CD4-positive, CD25-positive, alpha-beta regulatory T cell (primary cell): ENCODE measurements around the gene BTRC. TPM values are rescaled to one million over a fixed set of nuclear protein-coding genes. Genes with fewer than 3 reads are reported as not detected.

Source experiments
- ATAC-seq, 2 donors: fragments of 150-1000 bp; cut with Tn5 transposase; one replicate each; pipeline ENCODE4 v1.10.0; 2021; ENCODE audit warnings: low read depth in 2 of 2, moderate number of reproducible peaks in 2 of 2, moderate library complexity in 1 of 2
- DNase-seq, 3 donors: peaks; one replicate each; pipeline versions ENCODE4 v3.0.0 to v3.0.0-alpha.2; 2012 to 2022; ENCODE audit warnings: mixed read lengths in 1 of 3
- H3K27ac ChIP-seq: one replicate; pipeline ENCODE4 v1.7.0; 2013; ENCODE audit warnings: mild to moderate bottlenecking, low read length; ENCODE audit not compliant: insufficient read depth, poor library complexity, severe bottlenecking
- H3K27me3 ChIP-seq: one replicate; pipeline ENCODE4 v1.7.0; 2013; ENCODE audit warnings: low read length; ENCODE audit not compliant: control insufficient read depth, insufficient read depth
- H3K36me3 ChIP-seq: one replicate; pipeline ENCODE4 v1.7.0; 2013; ENCODE audit warnings: mild to moderate bottlenecking, low read length, moderate library complexity; ENCODE audit not compliant: control insufficient read depth, insufficient read depth
- H3K4me1 ChIP-seq: 2 replicates; pipeline ENCODE4 v1.7.0; 2013; ENCODE audit warnings: mild to moderate bottlenecking, low read length; ENCODE audit not compliant: insufficient read depth, control insufficient read depth, poor library complexity, severe bottlenecking
- H3K4me3 ChIP-seq: one replicate; pipeline ENCODE4 v1.7.0; 2013; ENCODE audit warnings: low read depth, mild to moderate bottlenecking, low read length, moderate library complexity
- H3K9me3 ChIP-seq, 2 experiments: 1 replicate in 1 of 2; 2 replicates in 1 of 2; pipeline ENCODE4 v1.7.0; 2013; ENCODE audit warnings: low read length in 2 of 2, mild to moderate bottlenecking in 1 of 2, moderate library complexity in 1 of 2; ENCODE audit not compliant: control insufficient read depth in 2 of 2
- H3K27ac Mint-ChIP-seq, 3 donors: one replicate each; pipeline ENCODE4 v1.8.0; 2020 to 2022; ENCODE audit warnings: mild to moderate bottlenecking in 3 of 3, mixed read lengths in 3 of 3, moderate library complexity in 2 of 3
- H3K27me3 Mint-ChIP-seq: one replicate; pipeline ENCODE4 v1.8.0; 2022; ENCODE audit warnings: mild to moderate bottlenecking, mixed read lengths
- H3K36me3 Mint-ChIP-seq: one replicate; pipeline ENCODE4 v1.8.0; 2020; ENCODE audit warnings: mixed read lengths
- H3K4me1 Mint-ChIP-seq, 4 donors: one replicate each; pipeline ENCODE4 v1.8.0; 2020 to 2022; ENCODE audit warnings: mixed read lengths in 4 of 4, mild to moderate bottlenecking in 1 of 4
- H3K4me3 Mint-ChIP-seq, 4 donors: one replicate each; pipeline ENCODE4 v1.8.0; 2020 to 2022; ENCODE audit warnings: mild to moderate bottlenecking in 4 of 4, mixed read lengths in 4 of 4, moderate library complexity in 3 of 4
- H3K9me3 Mint-ChIP-seq, 7 donors: one replicate each; pipeline ENCODE4 v1.8.0; 2020 to 2022; ENCODE audit warnings: mixed read lengths in 7 of 7, mild to moderate bottlenecking in 3 of 7, moderate library complexity in 2 of 7
- polyA plus RNA-seq, 4 donors: library from polyadenylated mRNA; unstranded; fragments of 300-500 nt; fragmentation: Illumina TruSeq; gene quantifications; one replicate each; pipeline ENCODE4 v1.2.3, GENCODE V29; 2021
- total RNA-seq: library from RNA; stranded (reverse); gene quantifications from one replicate; pipeline ENCODE4 v1.2.3, GENCODE V29; 2022

The BTRC gene
- total and polyA plus RNA-seq, 5 donors from 2014 or later: 6.1 to 17.8 (median 8.9) TPM

GRCh38 chr10:101489355-101489754 lies 135.4 kb downstream of the BTRC start:
- Mint-ChIP-seq H3K27ac (no peak overlapping the region), H3K9me3 (no peaks in the 10 kb centered on the region), H3K4me3 (no peak overlapping the region), H3K4me1 (peaks cover 0 to 33% (median 17%) of the 10 kb centered on the region in 4 donors), H3K27me3 (no peaks in the 10 kb centered on the region), H3K36me3 (peaks cover 15% of the 10 kb centered on the region)
- H3K9me3 ChIP-seq: no peaks in the 10 kb centered on the region
- H3K36me3 ChIP-seq: no peaks in the 10 kb centered on the region
- ATAC-seq: no peak
- no peak for DNase-seq
- no peak overlapping the region for H3K27ac ChIP-seq
- no peaks in the 10 kb centered on the region for H3K27me3 ChIP-seq
- H3K4me3 ChIP-seq: no peak overlapping the region
- H3K4me1 ChIP-seq: no peaks in the 10 kb centered on the region

GRCh38 chr10:101490026-101490425 lies 136.1 kb downstream of the BTRC start:
- no peaks in the 10 kb centered on the region for H3K9me3 Mint-ChIP-seq
- H3K4me3 Mint-ChIP-seq: no peak overlapping the region
- H3K36me3 Mint-ChIP-seq: peaks cover 12% of the 10 kb centered on the region
- H3K27ac ChIP-seq: no peak overlapping the region
- peaks cover 0 to 33% (median 17%) of the 10 kb centered on the region in 4 donors for H3K4me1 Mint-ChIP-seq
- no peaks in the 10 kb centered on the region for H3K27me3 Mint-ChIP-seq
- H3K9me3 ChIP-seq: no peaks in the 10 kb centered on the region
- no peaks in the 10 kb centered on the region for H3K36me3 ChIP-seq
- peak overlapping the region in 1 of 3 donors; percentile 27 for H3K27ac Mint-ChIP-seq
- no peak for DNase-seq
- no peaks in the 10 kb centered on the region for H3K4me1 ChIP-seq
- H3K27me3 ChIP-seq: no peaks in the 10 kb centered on the region
- ATAC-seq: no peak
- H3K4me3 ChIP-seq: no peak overlapping the region

GRCh38 chr10:101492205-101492604 lies 138.2 kb downstream of the BTRC start:
- no peak overlapping the region for H3K27ac ChIP-seq
- Mint-ChIP-seq H3K9me3 (no peaks in the 10 kb centered on the region), H3K36me3 (peaks cover 4% of the 10 kb centered on the region), H3K4me3 (no peak overlapping the region), H3K27me3 (no peaks in the 10 kb centered on the region), H3K4me1 (peaks cover 5 to 33% (median 15%) of the 10 kb centered on the region in 4 donors), H3K27ac (no peak overlapping the region)
- H3K4me1 ChIP-seq: no peaks in the 10 kb centered on the region
- DNase-seq (no peak), ATAC-seq (no peak)
- H3K9me3 ChIP-seq: no peaks in the 10 kb centered on the region
- no peak overlapping the region for H3K4me3 ChIP-seq
- H3K27me3 ChIP-seq: no peaks in the 10 kb centered on the region
- no peaks in the 10 kb centered on the region for H3K36me3 ChIP-seq

- H3K4me1 ChIP-seq: no peaks in the 10 kb centered on the region
- Mint-ChIP-seq H3K9me3 (no peaks in the 10 kb centered on the region), H3K27ac (no peak overlapping the region), H3K4me3 (no peak overlapping the region), H3K4me1 (peaks cover 5 to 33% (median 15%) of the 10 kb centered on the region in 4 donors), H3K36me3 (peaks cover 4% of the 10 kb centered on the region), H3K27me3 (no peaks in the 10 kb centered on the region)
- H3K9me3 ChIP-seq: no peaks in the 10 kb centered on the region
- H3K4me3 ChIP-seq: no peak overlapping the region
- no peak for DNase-seq
- no peak for ATAC-seq
- no peak overlapping the region for H3K27ac ChIP-seq
- H3K27me3 ChIP-seq: no peaks in the 10 kb centered on the region
- H3K36me3 ChIP-seq: no peaks in the 10 kb centered on the region
Measured at GRCh38 chr10:101492814-101493213, 138.8 kb downstream of the BTRC start.

- Mint-ChIP-seq H3K9me3 (no peaks in the 10 kb centered on the region), H3K4me3 (no peak overlapping the region), H3K27ac (no peak overlapping the region), H3K4me1 (peaks cover 5 to 33% (median 15%) of the 10 kb centered on the region in 4 donors), H3K27me3 (no peaks in the 10 kb centered on the region), H3K36me3 (peaks cover 4% of the 10 kb centered on the region)
- Histone ChIP-seq H3K27ac (no peak overlapping the region), H3K4me1 (no peaks in the 10 kb centered on the region), H3K27me3 (no peaks in the 10 kb centered on the region), H3K9me3 (no peaks in the 10 kb centered on the region), H3K4me3 (no peak overlapping the region), H3K36me3 (no peaks in the 10 kb centered on the region)
- ATAC-seq: no peak
- no peak for DNase-seq
Measured at GRCh38 chr10:101493249-101493648, 139.3 kb downstream of the BTRC start.

- no peaks in the 10 kb centered on the region for H3K4me1 ChIP-seq
- Mint-ChIP-seq H3K4me1 (peaks cover 5 to 33% (median 14%) of the 10 kb centered on the region in 4 donors), H3K4me3 (no peak overlapping the region), H3K27ac (peak overlapping the region in 1 of 3 donors; percentile 22), H3K36me3 (peaks cover 4% of the 10 kb centered on the region), H3K9me3 (no peaks in the 10 kb centered on the region), H3K27me3 (no peaks in the 10 kb centered on the region)
- H3K4me3 ChIP-seq: no peak overlapping the region
- ATAC-seq: no peak
- H3K36me3 ChIP-seq: no peaks in the 10 kb centered on the region
- no peak overlapping the region for H3K27ac ChIP-seq
- no peaks in the 10 kb centered on the region for H3K27me3 ChIP-seq
- DNase-seq: no peak
- no peaks in the 10 kb centered on the region for H3K9me3 ChIP-seq
Measured at GRCh38 chr10:101493782-101494281, 139.9 kb downstream of the BTRC start.

GRCh38 chr10:101494650-101495049 lies 140.7 kb downstream of the BTRC start:
- ATAC-seq: no peak
- H3K9me3 ChIP-seq: no peaks in the 10 kb centered on the region
- no peak for DNase-seq
- Mint-ChIP-seq H3K36me3 (peaks cover 2% of the 10 kb centered on the region), H3K4me1 (peaks cover 5 to 26% (median 14%) of the 10 kb centered on the region in 4 donors), H3K9me3 (no peaks in the 10 kb centered on the region), H3K4me3 (no peak overlapping the region), H3K27me3 (no peaks in the 10 kb centered on the region), H3K27ac (no peak overlapping the region)
- H3K4me1 ChIP-seq: no peaks in the 10 kb centered on the region
- no peaks in the 10 kb centered on the region for H3K27me3 ChIP-seq
- no peaks in the 10 kb centered on the region for H3K36me3 ChIP-seq
- no peak overlapping the region for H3K27ac ChIP-seq
- H3K4me3 ChIP-seq: no peak overlapping the region

- H3K27me3 Mint-ChIP-seq: no peaks in the 10 kb centered on the region
- H3K9me3 Mint-ChIP-seq: no peaks in the 10 kb centered on the region
- no peaks in the 10 kb centered on the region for H3K36me3 Mint-ChIP-seq
- H3K9me3 ChIP-seq: no peaks in the 10 kb centered on the region
- no peak overlapping the region for H3K27ac ChIP-seq
- no peaks in the 10 kb centered on the region for H3K27me3 ChIP-seq
- DNase-seq (peak in 1 of 3 donors; percentile 25), ATAC-seq (no peak)
- H3K36me3 ChIP-seq: no peaks in the 10 kb centered on the region
- H3K4me3 ChIP-seq: no peak overlapping the region
- H3K4me1 ChIP-seq: no peaks in the 10 kb centered on the region
- H3K4me3 Mint-ChIP-seq: no peak overlapping the region
- H3K4me1 Mint-ChIP-seq: peaks cover 5 to 20% (median 8%) of the 10 kb centered on the region in 4 donors
- H3K27ac Mint-ChIP-seq: no peak overlapping the region
Measured at GRCh38 chr10:101495324-101495925, 141.5 kb downstream of the BTRC start.
